ENCODE measurements around the gene SPIRE1.

DNA sequence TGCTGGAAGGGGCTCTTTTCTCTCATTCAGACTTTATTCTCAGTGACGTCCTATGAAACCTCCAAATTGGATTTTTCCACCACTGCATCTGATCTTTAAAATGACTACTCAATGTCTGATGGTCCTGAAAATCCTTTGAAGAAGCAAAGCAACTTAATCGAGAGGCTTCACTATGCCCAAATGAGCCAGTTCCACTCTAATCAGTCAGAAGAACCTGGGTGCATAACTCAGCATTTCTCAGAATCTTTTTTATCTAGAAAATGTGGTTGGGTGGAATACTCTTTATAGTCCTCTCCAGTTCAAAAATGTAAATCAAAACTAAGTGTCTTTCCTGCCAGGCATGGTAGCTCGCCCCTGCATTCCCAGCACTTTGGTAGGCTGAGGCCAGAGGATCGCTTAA is 189.5 kb downstream of the SPIRE1 start:
- no peak for TF ChIP-seq POLR2A (IDR thresholded peaks at IDR 0.05)
- TF ChIP-seq, protein P1, sequence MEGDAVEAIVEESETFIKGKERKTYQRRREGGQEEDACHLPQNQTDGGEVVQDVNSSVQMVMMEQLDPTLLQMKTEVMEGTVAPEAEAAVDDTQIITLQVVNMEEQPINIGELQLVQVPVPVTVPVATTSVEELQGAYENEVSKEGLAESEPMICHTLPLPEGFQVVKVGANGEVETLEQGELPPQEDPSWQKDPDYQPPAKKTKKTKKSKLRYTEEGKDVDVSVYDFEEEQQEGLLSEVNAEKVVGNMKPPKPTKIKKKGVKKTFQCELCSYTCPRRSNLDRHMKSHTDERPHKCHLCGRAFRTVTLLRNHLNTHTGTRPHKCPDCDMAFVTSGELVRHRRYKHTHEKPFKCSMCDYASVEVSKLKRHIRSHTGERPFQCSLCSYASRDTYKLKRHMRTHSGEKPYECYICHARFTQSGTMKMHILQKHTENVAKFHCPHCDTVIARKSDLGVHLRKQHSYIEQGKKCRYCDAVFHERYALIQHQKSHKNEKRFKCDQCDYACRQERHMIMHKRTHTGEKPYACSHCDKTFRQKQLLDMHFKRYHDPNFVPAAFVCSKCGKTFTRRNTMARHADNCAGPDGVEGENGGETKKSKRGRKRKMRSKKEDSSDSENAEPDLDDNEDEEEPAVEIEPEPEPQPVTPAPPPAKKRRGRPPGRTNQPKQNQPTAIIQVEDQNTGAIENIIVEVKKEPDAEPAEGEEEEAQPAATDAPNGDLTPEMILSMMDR (IDR thresholded peaks at IDR 0.05) = no peak
- no peak for TF ChIP-seq EP300 (IDR thresholded peaks at IDR 0.05)
- no peak for TF ChIP-seq POLR2AphosphoS5 (IDR thresholded peaks at IDR 0.05)
